Neural progenitor cell (in vitro differentiated cells): ENCODE measurements around the gene NCOA3. TPM values are rescaled to one million over a fixed set of nuclear protein-coding genes. Genes with fewer than 3 reads are reported as not detected.

Source experiments
- DNase-seq: peaks from one replicate; pipeline ENCODE4 v3.0.0-alpha.2; 2016; ENCODE audit warnings: low spot score
- H2AFZ ChIP-seq: fragments of 200-600 bp; sonication (generic); replicated peaks from 2 replicates; pipeline ENCODE4 v1.6.1; 2016; ENCODE audit warnings: antibody characterized with exemption
- H3F3A ChIP-seq: fragments of 200-600 bp; sonication (generic); 2 replicates; pipeline ENCODE4 v1.6.1; 2016; ENCODE audit warnings: antibody characterized with exemption, low read depth
- H3K27ac ChIP-seq: fragments of 200-600 bp; sonication (generic); 2 replicates; pipeline ENCODE4 v1.5.1; 2016; ENCODE audit warnings: mild to moderate bottlenecking
- H3K27me3 ChIP-seq: fragments of 200-600 bp; sonication (generic); 2 replicates; pipeline ENCODE4 v1.6.1; 2016; ENCODE audit warnings: mild to moderate bottlenecking, moderate library complexity
- H3K36me3 ChIP-seq: fragments of 200-600 bp; sonication (generic); 2 replicates; pipeline ENCODE4 v1.5.1; 2016
- H3K4me1 ChIP-seq: fragments of 200-600 bp; sonication (generic); 2 replicates; pipeline ENCODE4 v1.6.1; 2016; ENCODE audit warnings: mixed run types
- H3K4me2 ChIP-seq: fragments of 200-600 bp; sonication (generic); 2 replicates; pipeline ENCODE4 v1.6.1; 2016
- H3K4me3 ChIP-seq: fragments of 200-600 bp; sonication (generic); 2 replicates; pipeline ENCODE4 v1.5.1; 2016
- H3K79me2 ChIP-seq: fragments of 200-600 bp; sonication (generic); 2 replicates; pipeline ENCODE4 v1.6.1; 2016; ENCODE audit warnings: low read depth
- H3K9ac ChIP-seq: fragments of 200-600 bp; sonication (generic); 2 replicates; pipeline ENCODE4 v1.6.1; 2016
- H3K9me3 ChIP-seq: fragments of 200-600 bp; sonication (generic); 2 replicates; pipeline ENCODE4 v1.5.1; 2016; ENCODE audit warnings: low read depth
- H4K20me1 ChIP-seq: fragments of 200-600 bp; sonication (generic); 2 replicates; pipeline ENCODE4 v1.6.1; 2016; ENCODE audit warnings: low read depth
- H3K27ac Mint-ChIP-seq: 3 replicates; pipeline ENCODE4 v1.8.0; 2021; ENCODE audit warnings: mixed read lengths
- H3K27me3 Mint-ChIP-seq: 2 replicates; pipeline ENCODE4 v1.8.0; 2022; ENCODE audit warnings: low read depth, mild to moderate bottlenecking, inconsistent platforms, moderate library complexity, mixed read lengths; ENCODE audit not compliant: insufficient read depth
- H3K36me3 Mint-ChIP-seq: 3 replicates; pipeline ENCODE4 v1.8.0; 2021; ENCODE audit warnings: mixed read lengths
- H3K4me1 Mint-ChIP-seq: 3 replicates; pipeline ENCODE4 v1.8.0; 2021; ENCODE audit warnings: mixed read lengths
- H3K4me3 Mint-ChIP-seq: 3 replicates; pipeline ENCODE4 v1.8.0; 2021; ENCODE audit warnings: mild to moderate bottlenecking, moderate library complexity, mixed read lengths
- H3K9me3 Mint-ChIP-seq: 3 replicates; pipeline ENCODE4 v1.8.0; 2020; ENCODE audit warnings: mixed read lengths
- EZH2 ChIP-seq: fragments of 200-600 bp; sonication (generic); IDR thresholded peaks from 2 replicates; pipeline ENCODE4 v1.6.1; 2017; ENCODE audit warnings: antibody characterized with exemption, mild to moderate bottlenecking, moderate library complexity
- EZH2phosphoT487 ChIP-seq: fragments of 200-600 bp; sonication (generic); IDR thresholded peaks from 2 replicates; pipeline ENCODE4 v1.6.1; 2017; ENCODE audit warnings: antibody characterized with exemption
- total RNA-seq: library from RNA; depleted of rRNA; stranded (reverse); fragments of >200 nt; gene quantifications from 2 replicates; pipeline ENCODE4 v1.2.3, GENCODE V29; 2015; ENCODE audit warnings: low replicate concordance
- TF ChIP-seq, protein P1 (sequence below): fragments of 200-600 bp; sonication (generic); IDR thresholded peaks from 2 replicates; pipeline ENCODE4 v1.5.1; 2017; ENCODE audit warnings: antibody characterized with exemption, mild to moderate bottlenecking

NCOA3 gene
- total RNA-seq, 1 donor from 2014 or later: 64.5 TPM

DNA sequence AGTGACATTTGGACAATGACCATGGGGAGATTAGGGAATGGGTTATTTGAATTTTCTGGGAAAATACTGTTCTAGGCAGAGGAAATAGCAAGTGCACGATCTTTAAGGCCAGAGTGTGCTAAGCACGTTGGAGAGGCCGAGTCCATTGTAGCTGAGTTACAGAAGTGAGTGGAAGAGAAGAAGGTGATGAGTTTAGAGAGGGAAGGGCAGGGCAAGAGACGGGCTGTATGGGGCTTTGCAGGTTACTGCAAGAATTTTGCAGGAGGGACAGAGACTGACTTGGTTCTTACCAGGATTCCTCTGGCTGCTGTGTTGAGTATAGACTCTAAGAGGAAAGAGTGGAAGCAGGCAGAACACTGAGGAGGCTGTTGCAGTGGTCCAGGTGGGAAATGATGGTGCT, 1.1 kb upstream of the NCOA3 start:
- Histone ChIP-seq H3K79me2 (peaks cover 36% of the 10 kb centered on the region), H3K4me1 (peaks cover 17% of the 10 kb centered on the region), H3K4me3 (no peak overlapping the region), H3K36me3 (no peaks in the 10 kb centered on the region), H3K27ac (no peak overlapping the region), H2AFZ (no peak overlapping the region), H3K4me2 (peak overlapping the region; percentile 74), H4K20me1 (peaks cover 18% of the 10 kb centered on the region), H3K9ac (no peak overlapping the region), H3K27me3 (no peaks in the 10 kb centered on the region), H3K9me3 (no peaks in the 10 kb centered on the region), H3F3A (peaks cover 15% of the 10 kb centered on the region)
- no peaks in the 10 kb centered on the region for H3K36me3 Mint-ChIP-seq
- no peaks in the 10 kb centered on the region for H3K9me3 Mint-ChIP-seq
- peaks cover 2% of the 10 kb centered on the region for H3K27me3 Mint-ChIP-seq
- H3K27ac Mint-ChIP-seq: no peak overlapping the region
- H3K4me1 Mint-ChIP-seq: peaks cover 28% of the 10 kb centered on the region
- peak overlapping the region; percentile 96 for H3K4me3 Mint-ChIP-seq
- DNase-seq: no peak
- TF ChIP-seq, protein P1, sequence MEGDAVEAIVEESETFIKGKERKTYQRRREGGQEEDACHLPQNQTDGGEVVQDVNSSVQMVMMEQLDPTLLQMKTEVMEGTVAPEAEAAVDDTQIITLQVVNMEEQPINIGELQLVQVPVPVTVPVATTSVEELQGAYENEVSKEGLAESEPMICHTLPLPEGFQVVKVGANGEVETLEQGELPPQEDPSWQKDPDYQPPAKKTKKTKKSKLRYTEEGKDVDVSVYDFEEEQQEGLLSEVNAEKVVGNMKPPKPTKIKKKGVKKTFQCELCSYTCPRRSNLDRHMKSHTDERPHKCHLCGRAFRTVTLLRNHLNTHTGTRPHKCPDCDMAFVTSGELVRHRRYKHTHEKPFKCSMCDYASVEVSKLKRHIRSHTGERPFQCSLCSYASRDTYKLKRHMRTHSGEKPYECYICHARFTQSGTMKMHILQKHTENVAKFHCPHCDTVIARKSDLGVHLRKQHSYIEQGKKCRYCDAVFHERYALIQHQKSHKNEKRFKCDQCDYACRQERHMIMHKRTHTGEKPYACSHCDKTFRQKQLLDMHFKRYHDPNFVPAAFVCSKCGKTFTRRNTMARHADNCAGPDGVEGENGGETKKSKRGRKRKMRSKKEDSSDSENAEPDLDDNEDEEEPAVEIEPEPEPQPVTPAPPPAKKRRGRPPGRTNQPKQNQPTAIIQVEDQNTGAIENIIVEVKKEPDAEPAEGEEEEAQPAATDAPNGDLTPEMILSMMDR: no peak
- TF ChIP-seq EZH2phosphoT487: no peak
- no peak for TF ChIP-seq EZH2

DNA sequence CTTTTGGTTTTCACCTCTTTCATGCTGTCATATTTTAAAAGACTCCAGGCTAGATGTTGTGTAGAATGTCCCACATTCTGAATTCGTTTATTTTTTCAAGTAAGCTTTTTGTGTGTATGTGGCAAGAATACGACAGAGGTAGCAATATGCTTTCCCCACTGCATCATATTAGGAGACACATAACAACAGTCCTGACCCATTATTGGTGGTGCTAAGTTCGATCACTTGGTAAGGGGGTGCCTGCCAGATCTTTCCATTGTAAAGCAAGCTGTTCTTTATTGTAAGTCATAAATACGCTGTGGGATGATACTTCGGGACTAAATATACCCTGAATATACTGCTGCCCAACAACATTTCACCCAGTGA, 588 bp upstream of the NCOA3 start:
- no peaks in the 10 kb centered on the region for H3K36me3 Mint-ChIP-seq
- peak overlapping the region; percentile 65 for H3K27ac Mint-ChIP-seq

DNA sequence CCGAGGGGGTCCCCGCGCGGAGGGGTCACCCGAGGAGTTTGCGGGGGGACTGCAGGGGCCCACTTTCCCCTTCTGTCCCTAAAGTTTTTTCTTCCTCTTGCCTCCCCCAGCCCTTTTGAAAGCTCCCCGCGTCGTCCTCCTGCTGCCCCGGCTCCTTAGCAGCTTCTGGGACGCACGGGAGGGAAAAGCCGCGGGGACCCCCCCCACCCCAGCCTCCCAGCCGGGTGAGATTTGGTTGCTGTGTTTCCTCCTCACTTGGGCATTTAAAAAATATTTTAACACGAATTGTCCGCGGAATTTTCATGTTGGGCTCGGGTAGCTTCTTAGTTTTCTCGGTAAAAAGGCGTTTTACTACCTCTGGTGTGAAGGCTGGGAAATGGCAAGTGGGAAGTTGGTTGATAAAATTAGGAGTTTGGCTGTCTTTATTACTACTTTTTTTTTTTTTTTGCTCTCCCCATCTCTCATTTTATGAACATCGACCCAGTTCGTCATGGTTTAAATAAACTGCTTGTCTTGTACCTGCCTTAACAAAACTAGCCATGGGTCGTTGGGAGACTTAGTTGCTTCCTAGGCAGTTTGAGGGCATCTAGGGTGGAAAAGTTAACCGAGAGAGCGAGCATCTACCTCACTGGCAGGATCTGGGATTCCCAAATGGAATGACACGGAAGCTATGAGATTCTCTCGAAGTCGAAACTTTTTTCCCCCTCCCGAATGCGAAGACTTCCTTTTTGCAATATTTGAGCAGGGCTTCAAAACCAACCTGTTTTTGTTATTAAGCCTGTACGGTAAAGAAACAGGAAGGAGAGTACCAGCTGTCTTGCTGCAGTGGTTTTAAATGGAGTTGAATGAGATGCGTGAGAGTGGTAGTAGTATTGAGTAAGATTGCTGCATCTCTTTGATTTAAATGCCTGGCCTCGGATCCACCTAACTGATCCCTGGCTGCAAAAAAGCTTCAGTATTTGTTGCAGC, 868 bp downstream of the NCOA3 start:
- Histone ChIP-seq H3K4me1 (peaks cover 37% of the 10 kb centered on the region), H3K36me3 (no peaks in the 10 kb centered on the region), H3K4me3 (peak overlapping the region; percentile 86), H3F3A (peaks cover 35% of the 10 kb centered on the region), H2AFZ (peak overlapping the region; percentile 58), H4K20me1 (peaks cover 38% of the 10 kb centered on the region), H3K9me3 (no peaks in the 10 kb centered on the region), H3K79me2 (peaks cover 56% of the 10 kb centered on the region), H3K9ac (peak overlapping the region; percentile 77), H3K27ac (peak overlapping the region; percentile 84), H3K4me2 (peak overlapping the region; percentile 90), H3K27me3 (no peaks in the 10 kb centered on the region)
- H3K27me3 Mint-ChIP-seq: peaks cover 2% of the 10 kb centered on the region
- peak overlapping the region; percentile 93 for H3K27ac Mint-ChIP-seq
- H3K4me1 Mint-ChIP-seq: peaks cover 45% of the 10 kb centered on the region
- peak overlapping the region; percentile 96 for H3K4me3 Mint-ChIP-seq
- TF ChIP-seq EZH2 (no peak), EZH2phosphoT487 (no peak)
- TF ChIP-seq, protein P1: no peak
- H3K36me3 Mint-ChIP-seq: no peaks in the 10 kb centered on the region
- peak; percentile 61 for DNase-seq
- H3K9me3 Mint-ChIP-seq: no peaks in the 10 kb centered on the region

More for the DNA sequence above, 588 bp upstream of the NCOA3 start:
- Mint-ChIP-seq H3K4me3 (peak overlapping the region; percentile 96), H3K27me3 (peaks cover 2% of the 10 kb centered on the region), H3K4me1 (peaks cover 31% of the 10 kb centered on the region), H3K9me3 (no peaks in the 10 kb centered on the region)
- no peaks in the 10 kb centered on the region for H3K36me3 ChIP-seq
- H3K27me3 ChIP-seq: no peaks in the 10 kb centered on the region
- H3F3A ChIP-seq: peaks cover 21% of the 10 kb centered on the region
- H3K9ac ChIP-seq: no peak overlapping the region
- H3K4me3 ChIP-seq: peak overlapping the region; percentile 86
- DNase-seq: no peak
- no peaks in the 10 kb centered on the region for H3K9me3 ChIP-seq
- H4K20me1 ChIP-seq: peaks cover 23% of the 10 kb centered on the region
- H3K4me1 ChIP-seq: peaks cover 22% of the 10 kb centered on the region
- peaks cover 42% of the 10 kb centered on the region for H3K79me2 ChIP-seq
- H3K4me2 ChIP-seq: peak overlapping the region; percentile 74
- TF ChIP-seq, protein P1: no peak
- TF ChIP-seq EZH2phosphoT487 (no peak), EZH2 (no peak)
- no peak overlapping the region for H3K27ac ChIP-seq
- peak overlapping the region; percentile 35 for H2AFZ ChIP-seq
